OCI-LY3 (cell line): Measurements from ENCODE around the gene GMFB.

ENCODE experiments used
- CTCF ChIP-seq: fragments of 200-600, 300-600 bp; sonication (generic); IDR thresholded peaks from 2 replicates; pipeline ENCODE4 v1.5.1; 2014; ENCODE audit warnings: antibody characterized with exemption, low read length, low read depth
- EZH2phosphoT487 ChIP-seq: fragments of 200-600 bp; shearing (Covaris generic); IDR thresholded peaks from 2 replicates; pipeline ENCODE4 v1.6.1; 2018; ENCODE audit warnings: antibody characterized with exemption, mixed run types, low read depth

GRCh38 chr14:54459106-54459505 lies 29.7 kb downstream of the GMFB start:
- TF ChIP-seq EZH2phosphoT487 (no peak), CTCF (no peak)
